ENCODE data around the gene SYNE1.

GRCh38 chr6:152167641-152168603 lies 469.2 kb downstream of the SYNE1 start:
- no peak for TF ChIP-seq CHD2 (IDR thresholded peaks at IDR 0.05; ENCODE audit: low read length, partially characterized antibody)
- no peak for TF ChIP-seq POLR2AphosphoS2 (conservative IDR thresholded peaks at IDR 0.05; ENCODE audit: low read length)
- no peak for TF ChIP-seq CTCF (IDR thresholded peaks at IDR 0.05)
- TF ChIP-seq EP300 (IDR thresholded peaks at IDR 0.05) = no peak
- no peak for TF ChIP-seq CBX2 (IDR thresholded peaks at IDR 0.05; ENCODE audit: borderline replicate concordance, low read depth)
- TF ChIP-seq RFX5 (IDR thresholded peaks at IDR 0.05) = no peak
- TF ChIP-seq POLR2A (IDR thresholded peaks at IDR 0.05; ENCODE audit: low read length) = no peak
- no peak for TF ChIP-seq REST (IDR thresholded peaks at IDR 0.05)
- TF ChIP-seq HMGXB4 (CRISPR knock-in tag; IDR thresholded peaks at IDR 0.05; ENCODE audit: borderline replicate concordance) = no peak
- TF ChIP-seq MAX (IDR thresholded peaks at IDR 0.05) = no peak

Data from A549 (cell line).